Activated naive CD4-positive, alpha-beta T cell treated with anti-CD3 and anti-CD28 coated beads, Interleukin-2, amount 50 U/mL, for 72 hours (primary cell): ENCODE results near the gene ZNF385C. TPM values are rescaled to one million over a fixed set of nuclear protein-coding genes. Genes with fewer than 3 reads are reported as not detected.

Source experiments
- ATAC-seq, 2 donors: fragments of 150-1000 bp; cut with Tn5 transposase; 2 replicates each; pipeline ENCODE4 v1.10.0; 2021; ENCODE audit warnings: mild to moderate bottlenecking in 2 of 2, moderate library complexity in 2 of 2
- DNase-seq, 2 donors: peaks; one replicate each; pipeline ENCODE4 v3.0.0; 2021 to 2022; ENCODE audit warnings: low spot score in 2 of 2
- H3K27ac Mint-ChIP-seq, 2 donors: one replicate each; pipeline ENCODE4 v1.8.0; 2022; ENCODE audit warnings: mild to moderate bottlenecking in 2 of 2, mixed read lengths in 2 of 2
- H3K36me3 Mint-ChIP-seq, 2 donors: one replicate each; pipeline ENCODE4 v1.8.0; 2022; ENCODE audit warnings: mixed read lengths in 2 of 2
- H3K9me3 Mint-ChIP-seq, 2 donors: one replicate each; pipeline ENCODE4 v1.8.0; 2022; ENCODE audit warnings: mixed read lengths in 2 of 2
- total RNA-seq, 2 donors: library from RNA; stranded (reverse); gene quantifications; one replicate each; pipeline ENCODE4 v1.2.3, GENCODE V29; 2022

ZNF385C gene
- total RNA-seq, 2 donors from 2014 or later, result 0.82 TPM; not detected in 1

DNA sequence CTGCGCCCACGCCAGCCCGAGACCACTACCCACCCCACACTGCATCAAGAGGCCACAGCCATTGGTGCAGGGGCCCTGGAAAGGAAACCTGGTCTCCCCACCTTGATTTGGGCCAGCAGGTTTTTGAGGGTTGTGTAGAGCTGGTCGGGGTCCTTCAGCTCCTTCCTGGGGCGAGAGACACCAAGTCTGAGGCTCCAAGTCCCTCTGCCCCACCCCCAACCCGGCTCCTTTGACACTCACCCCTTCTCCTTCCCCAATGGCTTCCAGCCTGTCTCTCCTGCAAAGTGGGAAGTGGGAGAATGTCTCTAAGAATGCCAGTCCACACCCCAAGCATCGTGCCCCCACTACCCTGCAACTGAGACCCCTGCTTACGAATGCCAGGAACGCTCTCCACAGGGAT lies 15.8 kb upstream of the ZNF385C start:
- peaks cover 12 to 16% of the 10 kb centered on the region in 2 donors for H3K36me3 Mint-ChIP-seq

DNA sequence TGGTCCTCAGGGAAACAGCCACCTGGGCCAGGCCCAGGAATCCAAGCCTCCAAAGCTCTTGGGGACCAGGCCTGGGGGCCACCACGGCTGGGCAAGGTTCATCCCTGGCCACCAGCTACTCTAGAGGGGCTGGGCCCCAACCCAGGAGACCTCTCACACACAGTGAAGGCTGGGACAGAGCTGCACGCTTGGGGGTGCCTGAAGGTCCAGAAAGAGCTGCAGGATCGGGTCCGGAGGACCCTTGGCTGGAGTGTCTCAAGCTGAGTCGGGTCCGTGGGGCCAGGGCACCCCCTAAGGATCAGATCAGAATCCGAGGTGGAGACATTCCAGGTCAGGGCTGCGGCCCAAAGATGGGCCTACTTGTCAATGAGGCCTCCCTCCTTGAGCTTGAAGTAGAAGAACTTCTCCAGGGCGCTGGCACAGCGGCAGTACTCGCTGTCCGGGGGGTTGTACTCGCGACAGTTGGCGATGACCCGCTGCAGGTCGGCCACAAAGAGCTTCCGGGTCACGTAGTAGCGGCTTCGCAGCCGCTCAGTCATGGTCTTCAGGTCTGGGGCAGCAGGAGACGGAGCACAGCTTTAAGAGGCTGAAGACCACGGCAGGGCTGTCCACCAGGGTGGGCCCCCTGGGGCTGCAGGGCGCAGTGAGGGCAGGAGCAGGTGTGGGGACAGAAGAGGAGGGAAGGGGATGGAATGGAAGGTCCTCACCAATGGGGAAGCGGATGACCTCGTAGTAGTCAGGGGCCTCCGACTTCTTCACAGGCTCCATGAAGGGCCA lies 15.2 kb upstream of the ZNF385C start:
- DNase-seq (no peak), ATAC-seq (no peak)
- Mint-ChIP-seq H3K9me3 (no peaks in the 10 kb centered on the region), H3K27ac (peak overlapping the region; percentile 86 to 95), H3K36me3 (peaks cover 12 to 16% of the 10 kb centered on the region in 2 donors)

More for the DNA sequence above, 15.8 kb upstream of the ZNF385C start:
- Mint-ChIP-seq H3K27ac (peak overlapping the region; percentile 75 to 86), H3K9me3 (no peaks in the 10 kb centered on the region)
- no peak for DNase-seq
- ATAC-seq, result no peak

DNA sequence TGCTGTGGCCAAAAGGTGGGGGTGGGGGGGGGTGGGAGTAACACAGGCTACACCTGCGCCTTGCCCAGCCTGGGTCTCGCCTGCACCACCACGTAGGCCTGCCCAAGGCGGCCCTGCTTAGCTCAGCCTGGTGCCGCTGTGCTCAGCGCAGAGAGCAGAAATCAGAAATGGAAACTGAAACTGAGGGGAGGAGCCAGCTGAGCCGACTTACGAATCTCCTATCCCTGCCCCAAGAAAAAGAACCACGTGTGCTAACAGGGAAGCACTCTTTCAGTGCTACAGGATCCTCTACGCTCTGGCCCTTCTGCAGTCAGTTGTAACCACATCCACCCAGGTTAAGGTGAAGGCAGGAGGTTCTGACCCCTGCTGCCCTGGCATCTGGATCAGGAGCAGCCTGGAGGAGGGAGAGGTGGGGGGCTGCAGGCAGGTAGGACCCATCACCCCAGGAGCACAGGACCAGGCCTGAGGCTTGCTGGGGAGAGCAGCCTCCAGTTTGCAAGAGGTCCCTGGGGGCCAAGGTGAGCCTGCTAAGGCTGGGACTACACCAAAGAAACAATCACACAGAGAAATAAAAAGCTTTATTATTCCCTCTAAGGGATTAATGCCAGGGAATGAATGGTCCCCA lies 14.4 kb upstream of the ZNF385C start, which contains the start of gene DHX58:
DHX58 (minus strand) TSS at position 163 of the 625 bp plus-strand sequence. CDS start 822 bp downstream, outside the sequence.
- no peaks in the 10 kb centered on the region for H3K9me3 Mint-ChIP-seq
- H3K27ac Mint-ChIP-seq, result peak within 1 kb of the TSS; percentile 86 to 95
- H3K36me3 Mint-ChIP-seq, result peaks cover 12 to 16% of the 10 kb centered on the region in 2 donors
- ATAC-seq (peak; percentile 80 to 88), DNase-seq (peak; percentile 76 to 79)

DNA sequence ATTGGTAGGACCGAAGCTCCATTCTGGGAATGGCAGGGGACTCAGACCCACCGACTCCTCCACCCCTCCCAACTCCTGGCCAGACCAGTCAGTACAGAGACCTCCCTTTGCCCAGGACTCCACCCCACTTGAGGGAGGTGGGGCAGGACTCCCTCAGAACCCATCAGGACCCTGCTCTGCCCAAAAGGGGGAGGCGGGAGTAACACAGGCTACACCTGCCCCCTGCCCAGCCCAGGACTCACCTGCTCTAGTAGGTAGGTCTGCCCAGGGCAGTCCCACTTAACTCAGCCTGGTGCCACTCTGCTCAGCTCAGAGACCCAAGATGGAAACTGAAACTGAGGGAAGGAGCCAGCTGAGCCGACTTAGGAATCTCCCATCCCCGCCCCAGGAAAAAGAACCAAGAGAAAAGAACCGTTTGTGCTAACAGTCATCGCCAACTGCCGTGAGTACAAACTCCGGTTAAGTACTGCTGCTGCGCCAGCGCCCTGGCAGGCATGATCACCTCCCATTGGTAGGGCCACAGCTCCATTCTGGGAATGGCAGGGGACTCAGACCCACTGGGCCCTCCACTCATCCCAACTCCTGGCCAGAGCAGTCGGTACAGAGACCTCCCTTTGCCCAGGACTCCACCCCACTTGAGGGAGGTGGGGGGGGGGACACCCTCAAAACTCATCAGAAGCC lies 13.7 kb upstream of the ZNF385C start:
- H3K36me3 Mint-ChIP-seq, result peaks cover 10 to 14% of the 10 kb centered on the region in 2 donors
- ATAC-seq (peak; percentile 6 to 22), DNase-seq (peak in 1 of 2 donors; percentile 28)
- peak overlapping the region; percentile 86 to 95 for H3K27ac Mint-ChIP-seq
- no peaks in the 10 kb centered on the region for H3K9me3 Mint-ChIP-seq

DNA sequence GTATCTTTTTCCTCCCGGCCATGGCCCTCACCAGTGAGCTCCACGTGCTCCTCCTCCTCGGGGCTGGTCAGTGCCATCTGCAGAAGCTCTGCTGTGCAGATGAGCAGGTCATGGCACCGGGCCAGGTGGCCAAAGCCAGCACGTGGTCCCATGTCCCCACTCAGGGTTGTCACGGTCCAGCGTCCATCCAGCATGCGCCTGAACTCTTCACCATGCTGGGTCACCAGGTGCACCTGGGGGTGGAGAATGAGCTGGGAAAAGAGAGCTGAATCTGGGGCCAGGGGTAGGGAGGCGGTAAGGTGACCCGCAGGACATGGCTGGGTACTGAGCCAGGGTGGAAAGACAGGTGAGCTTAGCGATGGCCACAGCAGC lies 13.0 kb upstream of the ZNF385C start:
- Mint-ChIP-seq H3K27ac (peak overlapping the region in 1 of 2 donors; percentile 86), H3K36me3 (peaks cover 6 to 9% of the 10 kb centered on the region in 2 donors), H3K9me3 (no peaks in the 10 kb centered on the region)
- no peak for ATAC-seq
- no peak for DNase-seq

DNA sequence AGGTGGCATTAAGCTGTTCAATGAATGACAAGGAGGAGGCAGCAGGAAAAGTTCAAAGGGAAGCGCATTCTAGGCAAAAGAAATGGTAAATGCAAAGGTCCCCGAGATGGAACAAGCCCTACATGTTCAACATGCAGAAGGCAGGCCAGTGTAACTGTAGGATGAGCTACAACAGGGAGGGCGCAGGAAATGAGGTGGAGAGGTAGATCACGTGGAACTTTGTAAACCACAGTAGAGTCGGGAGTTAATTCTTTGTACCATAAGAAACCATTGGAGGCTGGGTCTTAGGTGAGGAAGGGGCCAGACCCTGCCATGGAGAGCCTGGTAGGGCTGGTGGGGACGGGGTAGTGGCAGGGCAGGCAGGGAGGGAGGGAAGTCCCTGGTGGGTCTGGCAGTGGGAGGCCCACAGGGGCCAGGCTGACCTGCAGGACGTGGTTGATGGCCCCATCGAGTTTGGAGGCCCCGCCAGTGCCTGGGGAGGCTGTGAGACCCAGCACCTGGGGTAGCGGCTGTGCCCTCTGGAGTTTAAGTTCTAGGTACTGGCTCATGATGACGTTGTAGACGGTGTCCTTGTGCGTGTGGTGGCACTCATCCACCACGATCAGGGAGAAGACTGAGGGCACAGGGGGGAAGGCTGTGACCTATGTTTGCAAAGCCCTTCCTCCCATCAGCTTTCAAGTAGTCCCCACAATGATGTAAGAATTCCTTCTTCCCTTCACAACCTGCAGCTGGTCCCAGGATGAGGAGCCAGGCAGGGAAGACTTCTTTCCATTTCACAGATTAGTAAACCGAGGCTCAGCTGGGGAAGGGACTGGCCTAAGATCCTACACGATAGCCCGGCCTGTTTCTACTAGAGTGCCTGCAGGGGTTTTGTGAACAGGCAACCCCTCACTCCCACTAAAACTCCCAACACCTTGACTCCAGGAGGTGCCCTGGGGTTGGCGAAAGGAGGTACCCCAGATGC lies 12.3 kb upstream of the ZNF385C start:
- DNase-seq, result no peak
- no peak for ATAC-seq
- peak overlapping the region; percentile 80 to 86 for H3K27ac Mint-ChIP-seq
- no peaks in the 10 kb centered on the region for H3K9me3 Mint-ChIP-seq
- H3K36me3 Mint-ChIP-seq, result peaks cover 2 to 6% of the 10 kb centered on the region in 2 donors

DNA sequence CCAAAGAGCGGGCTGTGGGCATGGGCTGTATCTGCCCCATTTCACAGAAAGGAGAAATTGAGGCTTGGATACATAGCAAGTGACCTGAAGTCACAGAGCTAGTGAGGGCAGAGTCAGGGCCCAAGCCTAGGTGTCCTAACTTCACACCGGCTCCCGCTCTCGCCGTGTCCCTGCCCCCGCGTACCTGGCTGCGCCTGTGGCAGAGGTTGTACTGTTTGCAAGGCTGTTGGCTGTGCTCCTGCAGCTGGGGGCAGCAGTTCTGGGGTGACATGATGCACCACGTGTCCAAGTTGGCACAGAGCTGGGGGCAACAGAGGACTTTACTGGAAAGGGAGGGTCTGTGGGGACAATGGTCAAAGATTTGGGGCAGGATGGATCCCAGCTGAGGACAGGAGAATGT lies 10.8 kb upstream of the ZNF385C start:
- DNase-seq (no peak), ATAC-seq (no peak)
- Mint-ChIP-seq H3K9me3 (no peaks in the 10 kb centered on the region), H3K27ac (no peak overlapping the region), H3K36me3 (no peaks in the 10 kb centered on the region)

DNA sequence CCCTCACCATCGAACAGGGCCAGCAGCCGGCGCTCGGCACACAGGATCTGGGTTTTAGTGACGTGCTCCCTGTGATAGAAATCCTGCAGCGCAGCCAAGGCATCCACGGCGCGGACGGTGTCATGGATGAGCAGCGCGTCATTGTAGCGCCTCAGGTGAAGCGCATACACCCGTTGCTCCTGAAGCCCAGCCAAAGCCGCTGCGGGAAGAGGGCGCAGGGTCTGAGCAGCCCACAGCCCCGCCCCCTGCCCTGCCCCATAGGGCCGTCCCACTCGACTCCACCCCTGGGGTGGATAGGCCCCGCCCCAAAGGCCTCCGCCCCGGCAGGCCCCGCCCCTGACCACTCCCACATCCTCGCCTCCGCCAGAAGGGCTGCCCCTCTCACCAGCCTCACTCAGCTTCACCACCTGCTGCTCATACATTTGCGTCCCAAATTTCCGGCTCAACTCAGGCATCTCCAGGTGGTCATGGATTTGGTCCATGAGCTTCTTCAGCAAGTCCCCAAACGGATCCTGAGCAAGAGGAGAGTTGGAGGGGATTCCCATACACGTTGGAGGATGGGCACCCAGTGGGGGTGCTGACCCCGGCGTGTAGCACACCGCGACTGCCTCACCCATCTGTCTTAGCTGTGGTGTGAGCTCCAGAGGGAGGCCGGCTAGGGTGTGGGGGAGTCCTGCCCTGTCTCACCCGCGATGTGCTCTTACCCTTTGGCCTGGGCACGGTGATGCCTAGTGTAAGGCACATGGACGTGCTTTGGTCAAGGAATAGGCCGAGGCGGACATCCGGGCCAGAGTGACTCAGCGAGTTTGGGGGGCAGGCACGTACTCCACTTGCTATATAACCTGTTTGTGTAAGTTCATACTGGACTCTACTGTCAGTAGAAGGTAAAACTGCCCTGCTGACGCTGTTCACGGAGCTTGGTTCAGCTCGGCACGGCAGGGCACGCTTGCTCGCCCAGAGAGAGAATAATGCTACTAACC lies 9.6 kb upstream of the ZNF385C start:
- Mint-ChIP-seq H3K27ac (no peak overlapping the region), H3K9me3 (no peaks in the 10 kb centered on the region), H3K36me3 (no peaks in the 10 kb centered on the region)
- ATAC-seq, result peak; percentile 74 to 92
- peak; percentile 86 to 99 for DNase-seq

DNA sequence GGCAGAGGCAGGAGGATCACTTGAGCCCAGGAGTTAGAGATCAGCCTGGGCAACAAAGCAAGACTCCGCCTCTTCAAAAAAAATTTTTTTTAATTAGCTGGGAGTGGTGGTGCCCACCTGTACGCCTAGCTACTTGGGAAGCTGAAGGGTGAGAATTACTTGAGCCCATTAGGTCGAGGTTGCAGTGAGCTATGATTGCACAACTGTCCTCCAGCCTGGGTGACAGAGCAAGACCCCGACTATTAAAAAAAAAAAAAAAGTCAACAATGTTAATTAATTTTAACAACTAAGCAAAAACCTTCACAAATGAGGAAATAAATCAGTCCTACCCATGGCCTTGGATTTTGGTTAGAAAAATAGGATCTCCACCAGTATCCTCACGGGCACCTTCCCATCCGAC lies 8.9 kb upstream of the ZNF385C start:
- no peaks in the 10 kb centered on the region for H3K36me3 Mint-ChIP-seq
- H3K9me3 Mint-ChIP-seq, result no peaks in the 10 kb centered on the region
- DNase-seq (no peak), ATAC-seq (no peak)
- no peak overlapping the region for H3K27ac Mint-ChIP-seq

DNA sequence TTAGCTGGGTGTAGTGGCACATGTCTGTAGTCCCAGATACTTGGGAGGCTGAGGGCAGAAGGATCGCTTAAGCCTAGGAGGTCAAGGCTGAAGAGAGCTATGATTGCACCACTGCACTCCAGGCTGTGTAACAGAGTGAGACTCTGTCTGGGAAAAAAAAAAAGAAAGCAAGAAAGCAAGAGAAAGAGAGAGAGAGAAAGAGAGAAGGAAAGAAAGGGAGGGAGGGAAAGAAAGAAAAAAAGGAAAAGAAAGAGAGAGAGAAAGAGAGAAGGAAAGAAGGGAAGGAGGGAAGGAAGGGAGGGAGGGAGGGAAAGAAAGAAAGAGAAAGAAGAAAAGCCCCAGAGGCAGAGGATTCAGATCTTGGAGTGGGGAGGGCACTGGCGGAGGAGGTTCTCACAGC lies 7.7 kb upstream of the ZNF385C start:
- H3K36me3 Mint-ChIP-seq, result no peaks in the 10 kb centered on the region
- H3K27ac Mint-ChIP-seq, result no peak overlapping the region
- ATAC-seq, result no peak
- H3K9me3 Mint-ChIP-seq, result no peaks in the 10 kb centered on the region
- DNase-seq, result no peak

DNA sequence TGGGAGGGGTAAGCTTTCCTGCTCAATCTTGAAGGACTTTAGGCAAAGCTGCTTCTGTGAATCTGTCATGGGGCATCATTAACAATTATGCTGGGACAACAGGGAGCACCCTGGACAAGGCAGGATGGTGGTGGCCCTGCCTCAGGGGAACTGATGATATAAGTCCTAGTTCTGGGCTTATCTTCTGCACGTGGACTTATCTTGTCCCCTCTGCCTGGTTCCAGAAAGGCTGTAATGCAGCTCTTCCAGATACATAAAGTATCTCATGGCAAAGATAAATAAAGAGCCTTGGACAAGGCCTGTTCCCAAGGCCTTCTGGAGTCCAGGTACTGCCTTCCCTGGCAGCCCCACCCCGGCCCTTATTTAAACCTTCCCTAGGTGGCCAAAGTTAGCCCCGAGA lies 6.0 kb upstream of the ZNF385C start:
- no peak for ATAC-seq

DNA sequence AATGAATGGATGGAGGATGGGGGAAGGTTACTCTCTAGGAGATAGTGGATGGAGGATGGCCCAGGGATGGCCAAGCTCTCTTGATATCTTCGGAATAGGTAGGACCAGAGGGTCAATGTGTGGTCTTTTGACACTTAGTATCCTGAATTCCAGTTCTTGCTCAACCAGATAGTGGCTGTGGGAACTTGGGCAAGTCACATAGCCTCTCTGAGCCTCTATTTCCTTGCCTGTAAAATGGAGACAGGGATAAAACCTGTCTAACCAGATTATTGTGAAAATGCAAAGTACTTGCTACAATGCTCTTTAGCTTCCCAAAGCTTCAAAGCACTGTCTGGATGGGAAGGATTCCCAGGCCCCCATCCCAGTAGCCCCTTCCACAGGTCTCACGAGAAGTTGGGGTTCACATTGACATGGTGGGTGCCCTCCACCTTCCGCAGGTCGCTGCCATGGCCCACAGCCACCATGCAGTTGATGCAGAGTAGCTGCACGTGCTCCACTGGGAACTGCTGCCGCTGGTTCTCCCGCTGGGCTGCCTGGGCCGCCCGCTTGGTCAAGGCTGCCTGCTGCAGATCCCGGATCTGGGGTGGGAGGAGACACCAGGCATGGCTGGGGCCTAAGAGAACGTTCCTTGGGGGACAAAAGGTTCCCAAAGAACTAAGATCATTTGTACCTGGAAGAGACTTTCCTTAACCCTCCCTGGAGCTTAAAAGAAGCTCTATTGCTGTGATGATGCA lies 5.1 kb upstream of the ZNF385C start:
- no peaks in the 10 kb centered on the region for H3K36me3 Mint-ChIP-seq
- DNase-seq, result no peak
- no peak overlapping the region for H3K27ac Mint-ChIP-seq
- ATAC-seq, result no peak
- no peaks in the 10 kb centered on the region for H3K9me3 Mint-ChIP-seq

More for the DNA sequence above, 6.0 kb upstream of the ZNF385C start:
- Mint-ChIP-seq H3K27ac (no peak overlapping the region), H3K36me3 (no peaks in the 10 kb centered on the region), H3K9me3 (no peaks in the 10 kb centered on the region)
- DNase-seq, result no peak

DNA sequence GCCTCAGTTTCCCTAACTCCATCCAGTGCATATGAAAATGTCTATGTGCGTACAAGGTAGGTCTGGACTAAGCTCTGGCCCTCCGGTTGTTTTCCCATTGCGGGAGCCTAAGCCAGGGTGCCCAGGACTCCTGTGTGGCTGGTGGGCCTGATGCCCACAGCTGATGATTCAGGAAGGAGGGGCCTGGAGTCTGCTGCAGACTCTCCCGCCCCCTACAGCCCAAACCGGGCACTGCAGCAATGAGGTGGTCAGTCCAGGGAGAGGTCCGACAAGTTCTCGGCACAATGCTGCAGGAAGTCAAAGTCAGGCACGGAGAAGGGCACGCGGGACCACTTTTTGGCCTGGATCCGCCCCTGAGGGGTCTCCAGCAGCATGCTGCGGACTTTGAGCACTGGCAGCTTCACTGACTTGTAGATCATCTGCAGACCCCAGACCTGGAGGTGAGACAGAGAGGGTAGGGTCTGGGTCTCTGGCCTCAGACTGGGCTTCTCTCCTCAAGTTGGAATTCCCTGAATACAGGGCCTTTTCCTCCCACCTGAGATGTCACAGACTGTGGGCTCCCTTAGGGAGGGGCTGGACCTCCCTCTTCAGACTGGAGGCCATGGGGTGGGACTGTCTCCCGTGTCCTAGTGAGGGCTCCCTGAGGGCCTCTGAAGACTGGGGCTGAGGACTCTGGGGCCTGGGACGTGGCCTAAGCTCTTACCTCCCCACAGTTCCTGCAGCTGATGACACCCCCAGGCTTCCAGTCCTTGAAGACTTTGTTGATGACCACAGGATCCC lies 3.4 kb upstream of the ZNF385C start:
- Mint-ChIP-seq H3K36me3 (no peaks in the 10 kb centered on the region), H3K9me3 (no peaks in the 10 kb centered on the region), H3K27ac (no peak overlapping the region)
- ATAC-seq (peak; percentile 83 to 85), DNase-seq (peak; percentile 75 to 91)

DNA sequence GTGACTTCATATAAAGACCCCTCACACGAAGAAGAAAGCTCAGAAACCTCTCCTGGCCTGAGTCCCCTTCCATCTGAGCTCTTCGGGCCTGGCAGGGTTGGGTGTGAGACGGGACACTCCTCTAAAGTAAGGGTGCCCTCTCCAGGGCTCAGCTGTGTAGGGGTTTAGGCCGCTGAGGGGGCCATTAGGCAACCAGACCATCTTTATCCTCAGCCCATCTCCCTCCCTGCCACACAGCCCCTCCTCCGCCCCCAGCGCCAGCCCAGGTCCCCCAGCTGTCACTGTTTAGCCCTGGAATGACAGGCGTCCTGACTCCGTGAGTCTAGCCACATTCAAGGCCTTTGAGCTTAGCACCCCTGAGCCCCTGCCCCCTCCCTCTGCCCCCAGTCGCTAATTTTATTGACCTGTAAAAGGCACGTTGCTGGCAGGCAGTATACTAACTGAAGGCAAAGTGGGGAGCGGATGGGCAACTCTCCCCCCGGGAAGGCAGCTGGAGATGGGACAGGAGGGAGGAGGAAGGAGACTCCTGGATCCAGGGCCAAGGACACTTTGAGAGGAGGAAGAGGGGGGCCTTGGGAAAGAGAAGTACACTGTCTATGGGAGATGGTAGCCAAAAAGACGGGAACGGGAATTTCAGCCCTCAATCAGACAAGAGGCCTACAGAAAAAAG lies 592 bp upstream of the ZNF385C start:
- ATAC-seq (no peak), DNase-seq (no peak)
- H3K36me3 Mint-ChIP-seq, result no peaks in the 10 kb centered on the region
- no peaks in the 10 kb centered on the region for H3K9me3 Mint-ChIP-seq
- no peak overlapping the region for H3K27ac Mint-ChIP-seq
